Smooth muscle cell (in vitro differentiated cells): Measurements from ENCODE around the gene OPCML. TPM values are rescaled to one million over a fixed set of nuclear protein-coding genes. Genes with fewer than 3 reads are reported as not detected.

Source experiments
- DNase-seq: peaks from one replicate; lab custom pipeline; 2025; ENCODE audit not compliant: unreplicated experiment; lab: John Stamatoyannopoulos, UW
- H2AFZ ChIP-seq: fragments of 200-600 bp; sonication (generic); 2 replicates; pipeline ENCODE4 v1.6.0; 2016; ENCODE audit warnings: antibody characterized with exemption, low read depth, mild to moderate bottlenecking
- H3F3A ChIP-seq: fragments of 200-600 bp; sonication (generic); 2 replicates; pipeline ENCODE4 v1.6.0; 2017; ENCODE audit warnings: antibody characterized with exemption, low read depth
- H3K27ac ChIP-seq: fragments of 200-600 bp; sonication (generic); 2 replicates; pipeline ENCODE4 v1.5.1; 2016; ENCODE audit warnings: low read depth, mild to moderate bottlenecking
- H3K27me3 ChIP-seq: fragments of 200-600 bp; sonication (generic); 2 replicates; pipeline ENCODE4 v1.6.1; 2016; ENCODE audit warnings: low read depth, mild to moderate bottlenecking
- H3K36me3 ChIP-seq: fragments of 200-600 bp; sonication (generic); 2 replicates; pipeline ENCODE4 v1.5.1; 2016; ENCODE audit warnings: low read depth
- H3K4me1 ChIP-seq: fragments of 200-600 bp; sonication (generic); 2 replicates; pipeline ENCODE4 v1.5.1; 2016; ENCODE audit warnings: low read depth
- H3K4me2 ChIP-seq: fragments of 200-600 bp; sonication (generic); 2 replicates; pipeline ENCODE4 v1.6.0; 2016; ENCODE audit warnings: mild to moderate bottlenecking
- H3K4me3 ChIP-seq: fragments of 200-600 bp; sonication (generic); 2 replicates; pipeline ENCODE4 v1.5.1; 2016; ENCODE audit warnings: mild to moderate bottlenecking
- H3K79me2 ChIP-seq: fragments of 200-600 bp; sonication (generic); 2 replicates; pipeline ENCODE4 v1.6.0; 2016; ENCODE audit warnings: low read depth, mild to moderate bottlenecking
- H3K9ac ChIP-seq: fragments of 200-600 bp; sonication (generic); 2 replicates; pipeline ENCODE4 v1.6.0; 2016; ENCODE audit warnings: low read depth
- H3K9me3 ChIP-seq: fragments of 200-600 bp; sonication (generic); replicated peaks from 2 replicates; pipeline ENCODE4 v1.5.1; 2016; ENCODE audit warnings: low read depth
- H4K20me1 ChIP-seq: fragments of 200-600 bp; sonication (generic); 2 replicates; pipeline ENCODE4 v1.6.0; 2016; ENCODE audit warnings: low read depth
- CTCF ChIP-seq: fragments of 200-600 bp; sonication (generic); IDR thresholded peaks from 2 replicates; pipeline ENCODE4 v1.5.1; 2017; ENCODE audit warnings: borderline replicate concordance, mild to moderate bottlenecking, antibody characterized with exemption; ENCODE audit not compliant: insufficient read depth, poor library complexity, severe bottlenecking
- WGBS: methylation state at CpG from one replicate; pipeline ENCODE4 v1.1.7; 2016; ENCODE audit warnings: low lambda C conversion rate; 5-methylcytosine and 5-hydroxymethylcytosine counted together
- polyA plus RNA-seq: library from polyadenylated mRNA; unstranded; fragments of >200 nt; fragmentation: Nextera tagmentation; extraction: Ambion mirVana; gene quantifications from 2 replicates; pipeline ENCODE4 v1.2.1, GENCODE V29; 2016
- total RNA-seq: library from RNA; depleted of rRNA; stranded (reverse); fragments of >200 nt; gene quantifications from 2 replicates; pipeline ENCODE4 v1.2.3, GENCODE V29; 2014

Gene OPCML
- total and polyA plus RNA-seq, 2 experiments from 2014 or later, result 0.42 to 0.58 TPM

- WGBS, result 32% methylated on average over 8 of the region's 8 CpGs
Observed at GRCh38 chr11:132402071-132402684, 1130.1 kb downstream of the OPCML start.

GRCh38 chr11:132396318-132396717 is 1136.0 kb downstream of the OPCML start:
- Histone ChIP-seq H3K36me3 (no peaks in the 10 kb centered on the region), H3K4me1 (no peaks in the 10 kb centered on the region), H3K9ac (no peak overlapping the region), H3K27me3 (peaks cover 5% of the 10 kb centered on the region), H4K20me1 (no peaks in the 10 kb centered on the region), H3K27ac (no peak overlapping the region), H3K79me2 (no peaks in the 10 kb centered on the region), H3K4me3 (no peak overlapping the region), H3K9me3 (no peaks in the 10 kb centered on the region), H3K4me2 (no peak overlapping the region), H2AFZ (no peak overlapping the region), H3F3A (no peaks in the 10 kb centered on the region)
- WGBS, result 94% methylated on average over 4 of the region's 4 CpGs
- no peak for DNase-seq
- TF ChIP-seq CTCF, result no peak

More at GRCh38 chr11:132402071-132402684, 1130.1 kb downstream of the OPCML start:
- Histone ChIP-seq H3K9ac (no peak overlapping the region), H3K79me2 (no peaks in the 10 kb centered on the region), H3K4me3 (no peak overlapping the region), H3K4me1 (no peaks in the 10 kb centered on the region), H4K20me1 (no peaks in the 10 kb centered on the region), H3K36me3 (no peaks in the 10 kb centered on the region), H3F3A (no peaks in the 10 kb centered on the region), H3K27ac (no peak overlapping the region), H2AFZ (no peak overlapping the region), H3K27me3 (peaks cover 20% of the 10 kb centered on the region), H3K4me2 (no peak overlapping the region), H3K9me3 (no peaks in the 10 kb centered on the region)
- TF ChIP-seq CTCF, result peak; percentile 48
- no peak for DNase-seq

- H3K4me1 ChIP-seq, result no peaks in the 10 kb centered on the region
- no peaks in the 10 kb centered on the region for H3F3A ChIP-seq
- no peak for TF ChIP-seq CTCF
- H3K4me2 ChIP-seq, result no peak overlapping the region
- H3K36me3 ChIP-seq, result no peaks in the 10 kb centered on the region
- H3K27me3 ChIP-seq, result no peaks in the 10 kb centered on the region
- no peaks in the 10 kb centered on the region for H3K79me2 ChIP-seq
- H3K9ac ChIP-seq, result no peak overlapping the region
- H3K27ac ChIP-seq, result no peak overlapping the region
- H3K4me3 ChIP-seq, result no peak overlapping the region
- no peak for DNase-seq
- no peak overlapping the region for H2AFZ ChIP-seq
- H4K20me1 ChIP-seq, result no peaks in the 10 kb centered on the region
- H3K9me3 ChIP-seq, result no peaks in the 10 kb centered on the region
Observed at GRCh38 chr11:132395434-132395833, 1136.9 kb downstream of the OPCML start.

GRCh38 chr11:132379540-132379939 is 1152.8 kb downstream of the OPCML start:
- no peak for TF ChIP-seq CTCF
- no peaks in the 10 kb centered on the region for H3K27me3 ChIP-seq
- no peak overlapping the region for H3K4me3 ChIP-seq
- no peaks in the 10 kb centered on the region for H3F3A ChIP-seq
- WGBS, result 98% methylated on average over 3 of the region's 3 CpGs
- no peaks in the 10 kb centered on the region for H3K79me2 ChIP-seq
- H3K36me3 ChIP-seq, result no peaks in the 10 kb centered on the region
- no peaks in the 10 kb centered on the region for H4K20me1 ChIP-seq
- no peak for DNase-seq
- no peak overlapping the region for H3K9ac ChIP-seq
- no peak overlapping the region for H3K4me2 ChIP-seq
- H3K4me1 ChIP-seq, result no peaks in the 10 kb centered on the region
- H3K27ac ChIP-seq, result no peak overlapping the region
- peaks cover 3% of the 10 kb centered on the region for H3K9me3 ChIP-seq
- no peak overlapping the region for H2AFZ ChIP-seq
